ENCODE measurements around the gene GALR2.

GALR2 gene

DNA sequence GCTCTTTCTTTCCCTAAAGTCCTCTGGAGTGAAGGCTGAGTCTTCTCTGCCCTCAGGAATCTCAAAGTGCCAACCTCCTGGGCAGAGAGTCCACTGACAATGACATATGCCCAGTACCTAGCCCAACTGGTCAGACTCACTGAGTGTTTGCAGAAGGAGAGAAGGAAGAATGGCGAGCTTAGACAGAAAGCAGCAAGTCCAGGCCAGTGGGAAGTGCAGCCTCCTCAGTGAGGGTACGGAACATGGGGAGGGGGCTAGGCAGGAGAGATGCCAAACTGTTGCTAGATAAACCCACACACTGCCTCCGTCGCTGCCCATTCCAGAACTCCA is 28.3 kb downstream of the GALR2 start:
- no peak for DNase-seq

DNA sequence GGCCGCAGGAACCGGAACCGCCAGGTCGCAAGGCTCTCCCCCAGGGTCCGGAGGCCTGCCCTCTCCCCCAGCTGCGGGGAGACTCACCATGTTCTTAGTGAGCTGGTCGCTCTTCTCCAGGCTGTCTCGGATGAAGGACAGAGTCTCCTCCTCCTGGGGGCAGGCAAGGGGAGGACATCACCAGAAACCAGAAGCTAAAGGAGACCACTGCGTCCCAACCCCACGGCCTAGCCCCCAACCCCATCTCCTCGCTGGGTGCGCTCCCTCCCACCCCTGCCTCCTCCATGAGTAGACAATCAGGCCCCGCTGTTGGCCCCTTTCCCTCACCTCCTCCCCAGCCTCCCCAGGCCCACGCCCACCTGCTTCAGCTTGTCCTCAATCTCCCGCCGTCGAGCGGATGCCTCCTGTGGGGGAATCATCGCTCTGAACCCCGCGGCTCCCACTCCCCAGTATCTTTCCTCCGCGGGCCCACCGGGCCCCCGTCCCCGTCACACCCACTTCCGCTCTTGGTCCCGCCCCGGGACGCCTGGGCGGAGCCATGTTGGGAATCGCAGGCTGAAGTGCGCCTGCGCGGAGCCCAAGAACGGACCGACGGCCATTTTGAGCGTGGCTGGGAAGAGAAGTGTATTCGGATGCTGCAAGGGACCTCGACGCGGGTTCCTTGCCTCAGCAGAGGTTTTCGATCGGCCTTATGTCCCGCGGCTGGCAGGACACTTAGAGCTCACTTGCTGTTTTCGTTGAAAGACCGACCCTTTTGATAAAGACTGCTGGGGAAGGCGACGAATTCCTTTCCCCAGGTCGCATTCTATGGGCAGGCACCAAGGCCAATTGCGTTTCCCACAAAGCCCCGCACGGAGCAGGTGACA is 28.9 kb downstream of the GALR2 start, which contains the start of gene EXOC7:
Gene EXOC7 (minus strand): TSS at position 514 of the 866 bp plus-strand sequence. CDS start 95 bp downstream, at position 419.
- peak; percentile 66 for DNase-seq

DNA sequence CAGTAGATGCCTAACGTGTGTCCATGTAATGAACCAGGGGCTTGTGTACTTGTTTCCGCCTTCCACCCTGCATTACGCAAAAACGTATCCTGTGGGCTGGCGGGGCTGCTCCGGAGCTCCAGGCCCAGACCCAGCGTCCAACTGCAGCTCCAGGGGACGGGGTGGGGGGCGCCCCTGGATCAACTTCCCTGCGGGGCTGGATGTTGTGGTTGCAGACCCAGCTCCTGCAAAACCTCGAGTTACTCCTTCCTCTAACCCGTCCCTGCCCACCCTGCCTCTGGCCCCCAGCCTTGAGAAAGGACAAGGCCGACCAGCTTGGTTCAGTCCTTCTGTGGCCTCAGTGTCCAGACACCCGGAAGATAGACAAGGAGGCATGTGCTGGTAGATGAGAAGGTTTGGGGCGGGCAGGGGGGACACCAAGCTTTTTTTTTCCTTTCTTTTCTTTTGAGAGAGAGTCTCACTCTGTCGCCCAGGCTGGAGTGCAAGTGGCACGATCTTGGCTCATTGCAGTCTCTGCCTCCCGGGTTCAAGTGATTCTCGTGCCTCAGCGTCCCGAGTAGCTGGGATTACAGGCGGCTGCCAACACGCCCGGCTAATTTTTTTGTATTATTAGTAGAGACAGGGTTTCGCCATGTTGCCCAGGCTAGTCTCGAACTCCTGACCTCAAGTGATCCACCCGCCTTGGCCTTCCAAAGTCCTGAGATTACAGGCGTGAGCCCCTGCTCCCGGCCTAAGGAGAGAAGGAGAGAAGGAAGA is 29.7 kb downstream of the GALR2 start:
- DNase-seq, result no peak

DNA sequence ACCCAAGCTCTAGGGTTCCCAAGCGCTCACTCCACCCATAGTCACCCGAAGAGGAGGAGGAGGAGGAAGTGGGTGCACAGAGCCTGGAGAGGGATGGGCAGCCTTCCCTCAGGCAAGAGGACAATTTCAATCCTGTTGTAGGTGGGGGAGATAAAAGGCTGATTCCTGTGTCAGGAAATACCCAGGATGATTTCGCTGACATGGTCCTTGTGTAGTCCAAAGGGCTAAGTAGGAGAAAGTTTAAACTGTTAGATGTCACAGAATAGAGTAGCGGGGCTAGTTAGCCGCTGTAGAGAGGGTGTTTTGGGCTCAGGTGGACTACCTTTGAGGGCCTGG is 30.3 kb downstream of the GALR2 start:
- no peak for DNase-seq

DNA sequence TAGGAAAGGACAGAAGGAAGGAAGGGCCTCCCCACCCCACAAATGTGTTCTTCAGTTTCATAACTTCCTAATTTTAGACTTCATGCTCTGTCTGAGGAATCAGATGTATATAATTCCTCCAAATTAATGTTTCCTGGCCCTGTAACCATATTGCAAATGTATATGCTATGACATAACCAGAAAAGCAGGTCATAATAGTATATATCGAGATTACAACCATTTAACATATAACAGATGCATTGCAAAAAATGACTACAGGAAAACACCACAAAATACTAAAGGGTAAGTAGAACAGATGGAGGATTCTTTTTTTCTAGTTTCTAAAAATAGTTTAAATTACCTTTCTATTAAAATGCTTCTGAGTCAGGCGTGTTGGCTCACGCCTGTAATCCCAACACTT is 32.1 kb downstream of the GALR2 start:
- DNase-seq, result no peak

DNA sequence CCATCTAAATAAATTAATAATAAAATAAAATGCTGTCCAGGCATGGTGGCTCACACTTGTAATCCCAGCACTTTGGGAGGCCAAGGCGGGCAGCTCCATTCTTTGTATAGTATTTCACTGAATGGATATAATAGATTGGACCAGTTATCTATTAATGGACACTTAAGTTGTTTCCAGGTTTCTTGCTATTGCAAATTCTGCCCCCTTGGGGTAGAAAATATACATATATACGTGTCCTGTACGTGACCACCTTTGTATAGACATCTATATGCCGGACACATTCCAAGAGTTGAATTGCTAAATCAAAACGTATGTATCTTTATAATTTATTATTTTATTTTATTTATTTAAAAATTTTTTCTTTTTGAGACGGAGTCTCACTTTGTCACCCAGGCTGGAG is 32.9 kb downstream of the GALR2 start:
- no peak for DNase-seq

DNA sequence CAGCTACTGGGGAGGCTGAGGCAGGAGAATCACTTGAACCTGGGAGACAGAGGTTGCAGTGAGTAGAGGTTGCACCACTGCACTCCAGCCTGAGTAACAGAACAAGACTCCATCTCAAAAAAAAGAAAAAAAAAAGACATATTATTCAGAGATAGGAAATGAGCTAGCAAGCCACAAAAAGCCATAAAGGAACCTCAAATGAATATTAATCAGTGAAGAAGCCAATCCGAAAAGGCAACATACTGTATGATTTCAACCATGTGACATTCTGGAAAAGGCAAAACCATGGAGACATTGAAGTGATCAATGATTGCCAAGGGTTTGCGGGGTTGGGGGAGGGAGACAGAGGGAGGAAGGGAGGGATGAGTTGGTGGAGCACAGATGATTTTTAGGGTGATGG is 37.4 kb downstream of the GALR2 start:
- DNase-seq, result no peak

DNA sequence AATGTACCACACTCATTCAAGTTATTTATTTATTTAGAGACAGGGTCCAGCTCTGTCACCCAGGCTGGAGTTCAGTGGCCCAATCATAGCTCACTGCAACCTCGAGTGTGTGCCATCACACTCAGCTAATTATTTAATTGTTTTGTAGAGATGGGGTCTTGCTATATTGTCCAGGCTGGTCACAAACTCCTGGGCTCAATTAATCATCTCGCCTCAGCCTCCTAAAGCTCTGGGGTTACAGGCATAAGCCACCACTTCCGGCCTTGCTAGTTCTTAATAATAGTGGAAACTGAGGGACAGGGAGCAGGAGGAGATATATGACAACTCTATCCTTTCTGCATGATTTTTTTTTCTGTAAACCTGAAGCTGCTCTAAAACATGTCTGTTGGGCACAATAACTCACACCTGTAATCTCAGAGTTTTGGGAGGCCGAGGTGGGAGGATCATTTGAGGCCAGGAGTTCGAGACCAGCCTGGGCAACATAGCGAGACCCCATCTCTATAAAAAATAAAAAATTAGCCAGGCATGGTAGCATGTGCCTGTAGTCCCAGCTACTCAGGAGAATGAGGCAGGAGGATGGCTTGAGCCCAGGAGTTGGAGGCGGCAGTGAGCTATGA is 40.7 kb downstream of the GALR2 start:
- no peak for DNase-seq

DNA sequence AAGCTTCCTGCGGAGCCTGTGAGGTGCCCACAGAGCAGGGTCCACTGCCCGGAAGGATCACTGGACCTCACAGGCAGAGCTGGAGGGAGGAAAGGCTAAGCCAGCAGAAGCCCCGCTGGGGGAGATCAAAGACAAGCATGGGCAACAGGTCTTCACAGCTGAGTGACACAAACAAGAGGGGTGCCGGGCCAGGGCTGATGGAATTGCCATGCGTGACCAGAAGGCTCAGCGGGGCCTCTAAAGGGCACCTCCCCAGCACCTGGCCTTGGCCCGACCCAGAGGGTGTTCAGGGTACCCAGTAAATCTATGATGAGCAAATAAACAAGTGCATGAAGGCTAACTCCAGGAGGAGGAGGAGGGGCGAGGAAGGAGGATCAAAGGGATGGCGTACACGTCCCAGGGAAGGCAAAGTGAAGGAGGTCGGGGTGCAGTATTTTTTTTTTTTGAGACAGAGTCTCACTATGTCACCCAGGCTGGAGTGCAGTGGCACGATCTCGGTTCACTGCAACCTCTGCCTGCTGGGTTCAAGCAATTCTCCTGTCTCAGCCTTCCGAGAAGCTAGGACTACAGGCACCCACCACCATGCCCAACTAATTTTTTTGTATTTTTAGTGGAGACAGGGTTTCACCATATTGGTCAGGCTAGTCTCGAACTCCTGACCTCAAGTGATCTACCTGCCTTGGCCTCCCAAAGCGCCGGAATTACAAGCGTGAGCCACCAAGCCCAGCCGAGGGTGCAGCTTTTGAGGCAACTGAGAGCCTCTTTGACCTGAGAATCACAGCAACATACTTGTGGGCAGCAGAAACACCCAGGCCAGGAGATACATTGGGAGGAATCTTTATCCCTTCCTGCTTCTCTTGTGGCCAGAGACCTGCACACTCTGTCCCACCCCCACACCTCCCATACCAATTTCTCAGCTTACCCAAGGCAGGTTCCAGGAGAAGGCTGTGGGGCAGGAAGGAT is 45.1 kb downstream of the GALR2 start:
- DNase-seq, result no peak

DNA sequence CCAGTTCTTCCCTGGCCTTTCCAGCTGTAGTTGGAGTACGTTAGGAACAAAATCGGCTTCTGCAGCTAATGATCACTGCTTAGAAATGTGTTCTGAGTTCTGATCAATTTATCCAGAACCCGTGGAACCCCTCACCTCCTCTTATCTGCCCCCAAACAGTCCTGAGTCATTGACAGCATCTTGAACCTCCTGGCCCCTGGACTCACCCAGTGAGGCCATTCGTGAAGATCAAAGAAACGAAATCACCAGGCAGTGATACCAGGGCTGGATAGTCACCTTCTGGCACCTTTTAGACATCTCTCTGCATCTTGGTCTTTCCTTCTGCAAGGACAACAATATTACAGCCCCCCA is 46.1 kb downstream of the GALR2 start:
- no peak for DNase-seq

DNA sequence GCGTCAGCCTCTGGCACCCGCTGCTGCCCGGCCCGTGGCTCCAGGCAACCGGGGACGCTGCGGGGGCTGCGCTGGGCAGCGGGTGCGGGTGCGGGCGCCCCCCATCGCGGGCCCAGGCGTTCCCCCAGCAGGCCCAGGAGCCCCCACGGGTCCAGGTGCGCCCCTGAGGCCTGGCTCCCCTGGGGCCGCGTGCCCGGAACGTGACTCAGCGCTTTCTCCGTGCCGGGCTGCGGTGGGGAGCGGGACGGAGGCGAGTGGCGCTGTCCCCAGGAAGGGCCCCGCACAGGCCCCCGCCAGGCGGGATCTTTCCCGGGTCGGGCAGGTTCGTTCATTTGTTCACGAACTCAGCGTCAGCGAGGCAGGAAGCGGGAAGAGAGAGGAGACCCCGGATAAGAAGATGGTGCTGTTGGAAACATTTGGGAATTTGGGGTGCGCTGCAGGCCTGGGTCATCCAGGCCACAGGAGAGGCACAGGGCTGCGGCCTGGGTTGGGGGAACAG is 47.4 kb downstream of the GALR2 start:
- DNase-seq, result no peak

DNA sequence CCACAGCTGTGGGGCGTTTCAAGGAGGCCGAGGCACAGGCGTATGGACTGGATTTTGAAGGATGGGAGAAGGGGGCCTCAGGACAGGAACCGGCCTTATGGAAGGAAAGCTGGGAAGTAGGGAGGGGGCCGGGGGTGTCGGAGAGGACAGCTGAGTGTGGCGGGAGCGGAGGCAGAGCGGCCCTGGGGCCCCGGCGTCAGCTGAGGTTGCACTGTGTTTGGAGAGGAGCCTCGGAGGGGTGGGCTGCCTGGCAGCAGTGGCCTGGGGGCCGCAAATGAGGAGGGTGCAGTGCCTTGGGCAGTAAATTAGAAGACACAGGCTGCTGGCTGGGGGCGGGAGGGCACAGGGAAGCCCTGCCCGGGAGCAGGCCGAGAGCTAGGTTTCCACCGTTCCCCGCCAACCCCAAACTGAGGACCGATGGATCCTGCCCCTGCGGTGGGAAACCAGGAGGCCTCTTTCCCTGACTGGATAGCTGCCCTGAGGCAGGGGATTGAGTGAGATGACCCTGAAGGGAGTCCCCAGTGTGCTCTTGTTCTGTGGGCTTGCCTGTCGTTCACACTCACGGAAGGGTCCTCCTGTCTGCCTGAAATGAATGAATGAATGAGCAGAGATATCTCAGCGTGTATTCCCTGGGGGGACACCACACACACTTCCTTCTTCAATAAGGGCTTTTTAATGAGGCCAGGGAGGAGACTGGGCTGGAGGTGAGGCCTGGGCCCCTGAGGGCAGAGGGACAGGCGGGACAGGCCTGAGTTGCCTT is 48.0 kb downstream of the GALR2 start:
- DNase-seq, result no peak

DNA sequence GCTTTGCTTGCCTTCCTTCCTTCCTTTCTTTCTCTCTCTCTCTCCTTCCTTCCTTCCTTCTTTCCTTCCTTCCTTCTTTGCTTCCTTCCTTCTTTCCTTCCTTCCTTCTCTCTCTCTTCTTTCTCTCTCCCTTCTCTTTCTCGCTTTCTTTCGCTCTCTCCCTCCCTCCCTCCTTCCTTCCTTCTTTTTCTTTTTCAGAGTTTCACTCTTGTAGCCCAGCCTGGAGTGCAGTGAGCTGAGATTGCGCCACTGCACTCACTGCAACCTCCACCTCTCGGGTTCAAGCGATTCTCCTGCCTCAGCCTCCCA is 48.6 kb downstream of the GALR2 start:
- DNase-seq, result no peak

DNA sequence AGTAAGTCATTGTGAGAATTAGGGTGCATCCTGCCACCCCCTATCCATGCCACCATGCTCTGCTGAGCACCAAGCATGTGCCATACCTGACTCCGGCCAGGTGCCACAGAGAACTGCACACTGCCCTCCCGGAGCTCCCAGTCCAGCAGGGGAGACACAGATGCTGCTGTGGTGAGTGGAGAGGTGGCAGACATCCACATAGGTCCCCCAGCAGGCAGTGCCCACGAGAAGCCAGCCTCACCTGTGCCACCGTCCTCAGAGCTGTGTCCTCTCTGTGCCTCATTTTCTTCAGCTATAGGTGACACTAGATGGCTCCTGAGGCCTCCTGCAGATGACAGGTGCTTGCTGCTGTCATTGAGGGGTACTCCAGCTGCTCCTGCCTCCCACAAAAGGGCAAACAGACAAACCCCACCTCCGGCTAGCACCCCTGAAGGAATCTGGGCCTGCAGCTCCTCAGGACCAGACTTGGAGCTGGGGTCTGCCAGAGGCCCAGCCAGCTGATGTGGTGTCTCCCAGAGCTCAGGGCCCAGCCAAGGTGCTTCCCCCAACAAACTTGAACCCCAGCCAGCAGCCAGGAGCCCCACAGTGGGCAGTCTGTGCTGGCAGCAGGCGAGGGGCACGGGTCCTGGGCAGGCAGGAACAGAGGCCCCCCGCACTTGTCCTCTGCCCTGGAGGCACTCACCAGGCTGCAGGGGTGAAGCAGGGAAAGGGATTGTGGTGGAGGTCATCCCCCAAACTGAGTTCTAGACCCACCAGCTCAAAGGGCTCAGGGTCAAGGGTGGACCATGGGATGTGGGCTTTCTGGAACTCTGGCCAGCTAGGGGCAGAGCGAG is 49.4 kb downstream of the GALR2 start:
- no peak for DNase-seq

DNA sequence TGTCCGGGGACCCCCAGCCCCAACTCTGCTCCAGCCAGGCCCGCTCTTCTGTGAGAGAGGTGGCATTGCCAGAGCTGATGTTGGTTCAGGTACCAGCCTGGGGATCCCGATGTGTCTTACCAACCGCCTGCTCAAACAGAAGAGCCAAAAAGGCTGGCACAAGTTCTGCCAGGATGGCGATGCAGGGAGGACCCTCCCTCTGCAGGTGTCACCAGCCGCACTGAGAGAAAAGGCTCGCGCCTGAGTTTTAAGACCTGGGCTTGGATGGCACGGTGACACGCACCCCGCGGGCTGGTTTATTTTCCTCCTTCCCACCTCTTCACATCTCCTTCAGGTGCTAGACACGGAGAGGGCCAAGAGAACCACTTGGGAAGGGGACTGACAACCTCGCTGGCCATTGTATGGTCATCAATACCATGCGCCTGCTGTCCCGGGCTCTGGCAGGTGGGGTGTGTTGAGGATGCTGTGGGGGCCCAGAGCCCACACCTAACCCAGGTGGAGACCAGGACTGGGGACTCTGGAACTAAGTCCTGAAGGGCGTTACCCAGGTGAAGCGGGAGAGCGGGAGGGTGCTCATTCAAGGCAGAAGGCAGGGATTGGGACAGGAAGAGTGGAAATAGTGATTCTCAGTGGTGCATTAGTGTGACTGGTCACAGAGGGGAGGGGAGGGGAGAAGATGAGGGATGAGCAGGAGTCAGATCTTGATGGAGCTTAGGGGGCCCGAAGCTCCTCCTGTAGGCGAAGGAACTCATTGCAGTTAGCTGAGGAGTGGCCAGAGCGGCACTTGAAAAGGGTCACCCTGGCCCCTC is 50.2 kb downstream of the GALR2 start:
- DNase-seq, result no peak

DNA sequence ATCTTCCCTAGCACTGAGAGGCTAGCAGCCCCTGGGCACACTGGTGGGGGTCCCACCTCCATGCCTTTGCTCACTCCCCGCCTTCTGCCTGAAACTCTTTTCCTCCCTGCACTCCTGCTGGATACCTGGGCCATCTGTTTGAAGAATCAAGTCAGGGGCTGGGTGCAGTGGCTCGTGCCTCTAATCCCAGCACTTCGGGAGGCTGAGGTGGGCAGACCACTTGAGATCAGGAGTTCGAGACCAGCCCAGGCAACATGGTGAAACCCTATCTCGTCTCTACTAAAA is 50.8 kb downstream of the GALR2 start:
- DNase-seq, result no peak

DNA sequence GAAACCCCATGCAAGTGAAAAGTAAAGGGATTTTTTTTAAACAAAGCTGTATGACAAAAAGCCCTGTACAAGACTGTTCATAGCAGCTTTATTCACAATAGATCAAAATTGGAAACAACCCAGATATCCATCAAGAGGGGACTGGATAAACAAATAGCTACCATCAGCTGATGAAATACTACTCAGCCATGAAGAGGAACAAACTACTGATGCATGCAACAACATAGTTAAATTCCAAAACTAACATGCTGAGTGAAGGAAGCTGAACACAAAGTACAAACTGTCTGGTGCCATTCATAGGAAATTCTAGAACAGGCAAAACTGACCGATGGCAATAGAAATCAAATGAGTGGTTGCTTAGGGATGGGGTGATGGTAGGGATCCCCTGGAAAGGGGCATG is 51.3 kb downstream of the GALR2 start:
- no peak for DNase-seq

Measured in DMS79 (cell line).